ENCODE measurements around the gene IPP.

Gene IPP

GRCh38 chr1:45687754-45688740 is 62.4 kb downstream of the IPP start, which contains the start of gene TMEM69:
TMEM69 (plus strand) TSS chr1:45688181; CDS start chr1:45691069, 2,888 bp downstream.
- H3K4me1 ChIP-seq, result peaks cover 30 to 41% (median 38%) of the 10 kb centered on the region in 10 experiments
- no peak for TF ChIP-seq Cebpa-rat (IDR thresholded peaks at IDR 0.05)

DNA sequence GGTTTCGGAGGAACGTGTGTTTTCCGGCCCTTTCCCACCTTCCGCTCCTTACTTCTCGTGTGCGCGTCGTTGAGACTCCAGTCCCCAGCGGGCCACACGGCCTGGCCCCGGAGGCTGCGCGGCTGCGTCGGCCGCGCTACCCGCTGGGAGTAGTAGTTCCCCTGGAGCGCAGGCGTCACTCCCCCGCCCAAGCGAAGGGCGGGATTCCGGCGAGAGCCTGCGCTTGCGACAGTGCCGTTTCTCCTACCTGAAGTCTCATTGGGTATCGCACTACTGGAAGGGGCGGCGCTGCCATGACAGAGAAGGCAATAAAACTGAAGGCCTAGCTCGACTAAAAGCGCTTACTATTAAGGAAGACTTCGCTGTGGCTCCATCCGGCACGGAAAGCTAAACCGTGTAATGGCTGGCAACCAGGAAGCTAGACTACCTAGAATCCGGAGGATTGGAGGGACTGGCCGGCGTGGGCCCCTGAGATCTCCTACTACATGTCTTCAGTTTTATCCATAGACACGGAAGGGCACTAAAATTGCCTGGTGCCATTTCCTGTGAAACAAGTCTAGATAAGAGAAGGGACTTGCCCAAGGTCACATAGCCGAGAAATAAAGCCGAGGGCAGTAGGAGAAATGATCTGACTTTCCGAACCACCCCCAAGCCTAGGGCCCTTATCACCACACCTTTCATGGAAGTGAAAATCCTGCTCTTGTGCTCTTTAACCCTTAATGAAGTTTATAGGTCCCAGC is 63.3 kb downstream of the IPP start:
- peak overlapping the region; percentile 96 to 99 (median 98) for H3K27ac ChIP-seq
- peaks cover 13 to 37% (median 27%) of the 10 kb centered on the region in 11 experiments; a peak in 21 of 22 replicates for H3K36me3 ChIP-seq
- H3K27me3 ChIP-seq, result no peaks in the 10 kb centered on the region

More at GRCh38 chr1:45687754-45688740, 62.4 kb downstream of the IPP start, which contains the start of gene TMEM69:
- Histone ChIP-seq H3K4me2 (peak within 1 kb of the TSS; percentile 87 to 99 (median 94)), H3K27ac (peak within 1 kb of the TSS; percentile 96 to 99 (median 98)), H4K20me1 (peaks cover 10 to 42% (median 19%) of the 10 kb centered on the region in 11 experiments; a peak in 16 of 22 replicates), H3K4me3 (peak within 1 kb of the TSS; percentile 83 to 98 (median 95)), H3K9me3 (replicated peaks in 1 of 11) (no peaks in the 10 kb centered on the region), H3K27me3 (no peaks in the 10 kb centered on the region), H3K9ac (peak within 1 kb of the TSS; percentile 90 to 98 (median 95)), H3K36me3 (peaks cover 21 to 46% (median 35%) of the 10 kb centered on the region in 11 experiments)

DNA sequence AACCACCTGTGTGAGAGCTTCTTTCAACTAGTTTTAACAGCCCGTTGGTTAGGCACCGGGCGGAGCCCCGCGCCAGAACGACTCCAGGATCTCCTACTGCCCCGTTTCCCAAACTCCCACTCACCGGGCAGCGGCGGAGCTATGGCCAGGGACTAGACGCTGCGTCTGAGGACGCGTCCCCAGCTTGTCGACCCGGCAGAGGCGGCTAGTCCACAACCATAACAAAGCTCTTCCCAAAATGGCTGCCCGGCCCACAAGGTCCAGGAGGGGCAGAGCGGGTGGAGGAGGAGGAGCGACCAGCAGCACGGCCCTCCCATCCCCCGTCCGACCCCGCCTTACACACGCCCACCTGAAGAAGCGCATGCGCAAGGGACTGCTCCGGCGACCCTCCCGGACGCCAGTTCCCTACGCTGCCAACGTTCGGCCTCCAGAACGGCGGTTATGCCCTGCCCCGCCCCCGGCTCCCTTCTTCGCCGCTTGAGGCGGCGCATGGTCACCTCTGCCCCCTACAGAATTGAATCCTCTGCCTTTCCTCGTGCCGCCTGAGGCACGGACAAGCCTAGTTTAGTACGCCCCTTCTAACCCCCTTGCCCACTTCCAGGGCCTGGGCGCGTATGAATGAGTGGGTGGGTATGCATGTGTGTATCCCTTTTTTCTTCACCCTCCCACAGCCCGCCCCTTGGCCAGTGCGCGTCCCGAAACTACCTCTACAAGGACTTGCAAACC is 64.0 kb downstream of the IPP start, which contains the start of gene GPBP1L1:
TSS of gene GPBP1L1 (minus strand) at position 246 of the 726 bp plus-strand sequence. CDS start 27,446 bp downstream, outside the sequence.
- H3K4me2 ChIP-seq, result peak within 1 kb of the TSS; percentile 87 to 99 (median 94)
- H3K27ac ChIP-seq, result peak within 1 kb of the TSS; percentile 96 to 99 (median 98)
- no peaks in the 10 kb centered on the region for H3K27me3 ChIP-seq
- TF ChIP-seq Cebpa-rat (IDR thresholded peaks at IDR 0.05), result no peak
- H3K9ac ChIP-seq, result peak within 1 kb of the TSS; percentile 90 to 98 (median 95)
- peaks cover 30 to 55% (median 49%) of the 10 kb centered on the region in 10 experiments for H3K4me1 ChIP-seq
- H3K36me3 ChIP-seq, result peaks cover 7 to 35% (median 22%) of the 10 kb centered on the region in 11 experiments; a peak in 20 of 22 replicates
- H3K9me3 ChIP-seq (replicated peaks in 1 of 11), result no peaks in the 10 kb centered on the region
- peak within 1 kb of the TSS; percentile 83 to 98 (median 95) for H3K4me3 ChIP-seq
- peaks cover 10 to 44% (median 32%) of the 10 kb centered on the region in 11 experiments; a peak in 19 of 22 replicates for H4K20me1 ChIP-seq

More for the DNA sequence above, 63.3 kb downstream of the IPP start:
- Histone ChIP-seq H4K20me1 (peaks cover 8 to 44% (median 25%) of the 10 kb centered on the region in 11 experiments; a peak in 16 of 22 replicates), H3K4me1 (peaks cover 30 to 47% (median 44%) of the 10 kb centered on the region in 10 experiments), H3K9me3 (replicated peaks in 1 of 11) (no peaks in the 10 kb centered on the region), H3K9ac (peak overlapping the region; percentile 90 to 98 (median 95)), H3K4me2 (peak overlapping the region; percentile 87 to 99 (median 94)), H3K4me3 (peak overlapping the region; percentile 83 to 98 (median 95))
- peak in 5 of 11 experiments; percentile 14 to 50 (median 19); a peak in 4 of 22 replicates for TF ChIP-seq Cebpa-rat (IDR thresholded peaks at IDR 0.05)

- peak overlapping the region; percentile 90 to 98 (median 95) for H3K9ac ChIP-seq
- peaks cover 2 to 35% (median 17%) of the 10 kb centered on the region in 11 experiments; a peak in 19 of 22 replicates for H3K36me3 ChIP-seq
- peak overlapping the region; percentile 87 to 99 (median 98) for H3K27ac ChIP-seq
- no peaks in the 10 kb centered on the region for H3K9me3 ChIP-seq (replicated peaks in 1 of 11)
- no peak for TF ChIP-seq Cebpa-rat (IDR thresholded peaks at IDR 0.05)
- H4K20me1 ChIP-seq, result peaks cover 14 to 46% (median 37%) of the 10 kb centered on the region in 11 experiments; a peak in 19 of 22 replicates
- H3K4me2 ChIP-seq, result peak overlapping the region in 9 of 11 experiments; percentile 62 to 87 (median 79); a peak in 16 of 22 replicates
- peak overlapping the region; percentile 83 to 98 (median 95) for H3K4me3 ChIP-seq
- no peaks in the 10 kb centered on the region for H3K27me3 ChIP-seq
- H3K4me1 ChIP-seq, result peaks cover 30 to 60% (median 53%) of the 10 kb centered on the region in 10 experiments
Observed at GRCh38 chr1:45686015-45686287, 64.5 kb downstream of the IPP start.

DNA sequence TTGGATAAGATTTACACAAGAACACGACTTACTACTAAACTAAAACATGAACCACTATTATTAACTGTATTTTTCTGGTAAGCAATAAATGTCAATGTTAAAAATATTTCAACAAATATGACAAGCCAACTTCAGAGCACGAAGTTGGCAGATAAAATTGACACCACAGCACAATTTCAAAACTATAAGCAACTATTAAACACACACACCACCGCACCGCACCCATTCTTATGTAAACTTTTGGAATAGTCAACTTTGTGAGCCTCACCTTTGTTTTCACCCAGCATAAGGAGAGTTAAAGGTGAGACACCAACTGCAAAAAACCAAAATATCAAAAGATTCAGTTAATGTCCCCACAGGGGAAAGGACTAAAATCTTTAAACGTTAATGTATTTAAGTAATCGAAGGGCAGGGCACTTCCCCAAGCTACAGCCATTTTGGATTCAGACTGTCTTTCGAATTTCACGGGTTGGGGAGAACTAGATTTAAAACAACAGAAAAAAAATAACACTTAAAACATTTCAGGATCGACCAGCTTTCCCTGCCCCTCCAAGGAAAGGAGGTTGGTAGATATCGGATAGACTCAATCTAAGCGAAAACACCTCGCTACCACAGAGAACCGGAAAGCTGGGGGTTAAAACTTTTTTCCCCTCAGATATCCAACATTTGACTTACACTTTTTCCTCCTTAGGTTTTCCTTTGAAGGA is 65.0 kb downstream of the IPP start:
- Histone ChIP-seq H3K9ac (peak overlapping the region; percentile 90 to 98 (median 95)), H3K4me2 (peak overlapping the region; percentile 62 to 87 (median 80); a peak in 21 of 22 replicates), H3K27ac (peak overlapping the region; percentile 87 to 99 (median 98)), H4K20me1 (peaks cover 19 to 51% (median 42%) of the 10 kb centered on the region in 11 experiments; a peak in 21 of 22 replicates), H3K27me3 (no peaks in the 10 kb centered on the region), H3K36me3 (peaks cover 0 to 35% (median 13%) of the 10 kb centered on the region in 11 experiments; a peak in 17 of 22 replicates), H3K9me3 (replicated peaks in 1 of 11) (no peaks in the 10 kb centered on the region), H3K4me1 (peaks cover 30 to 64% (median 57%) of the 10 kb centered on the region in 10 experiments), H3K4me3 (peak overlapping the region; percentile 83 to 98 (median 95))
- no peak for TF ChIP-seq Cebpa-rat (IDR thresholded peaks at IDR 0.05)

DNA sequence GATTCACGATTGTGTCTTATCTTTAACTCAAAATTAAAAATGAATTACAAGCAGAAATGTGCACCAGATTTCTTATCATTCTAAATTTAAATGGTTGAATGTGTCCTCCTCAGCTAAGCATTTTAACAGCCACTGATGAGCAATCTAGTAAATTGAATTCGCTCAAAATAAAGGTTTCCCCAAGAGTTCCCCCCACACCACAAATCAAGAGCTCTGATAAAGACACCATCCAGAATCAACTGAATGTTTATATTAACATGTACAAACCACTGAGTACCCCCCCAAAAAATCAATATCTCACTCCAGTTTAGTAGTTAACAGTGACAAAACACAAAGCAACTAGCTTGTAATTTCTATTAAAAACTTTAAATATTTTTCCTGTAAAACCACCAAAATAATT is 66.1 kb downstream of the IPP start:
- Histone ChIP-seq H3K27ac (peak overlapping the region in 3 of 11 experiments; percentile 98 to 99 (median 98); a peak in 6 of 22 replicates), H3K9ac (peak overlapping the region; percentile 57 to 98 (median 95); a peak in 18 of 22 replicates), H3K4me3 (peak overlapping the region; percentile 83 to 98 (median 95); a peak in 17 of 20 replicates), H3K36me3 (peaks cover 0 to 30% (median 8%) of the 10 kb centered on the region in 11 experiments; a peak in 14 of 22 replicates), H3K27me3 (no peaks in the 10 kb centered on the region), H3K4me2 (peak overlapping the region; percentile 62 to 87 (median 80)), H4K20me1 (peaks cover 29 to 62% (median 52%) of the 10 kb centered on the region in 11 experiments; a peak in 21 of 22 replicates), H3K4me1 (peaks cover 28 to 65% (median 58%) of the 10 kb centered on the region in 10 experiments), H3K9me3 (replicated peaks in 1 of 11) (no peaks in the 10 kb centered on the region)
- no peak for TF ChIP-seq Cebpa-rat (IDR thresholded peaks at IDR 0.05)

GRCh38 chr1:45682942-45683341 is 67.5 kb downstream of the IPP start:
- Histone ChIP-seq H4K20me1 (peaks cover 43 to 76% (median 67%) of the 10 kb centered on the region in 11 experiments; a peak in 21 of 22 replicates), H3K4me2 (peak overlapping the region in 10 of 11 experiments; percentile 13 to 87 (median 80); a peak in 15 of 22 replicates), H3K4me1 (peaks cover 26 to 67% (median 59%) of the 10 kb centered on the region in 10 experiments)

More at GRCh38 chr1:45682942-45683341, 67.5 kb downstream of the IPP start:
- no peak for TF ChIP-seq Cebpa-rat (IDR thresholded peaks at IDR 0.05)
- Histone ChIP-seq H3K27me3 (no peaks in the 10 kb centered on the region), H3K36me3 (peaks cover 0 to 43% (median 15%) of the 10 kb centered on the region in 11 experiments; a peak in 15 of 22 replicates), H3K4me3 (no peak overlapping the region), H3K9me3 (replicated peaks in 1 of 11) (no peaks in the 10 kb centered on the region), H3K27ac (no peak overlapping the region), H3K9ac (peak overlapping the region in 2 of 11 experiments; percentile 1 to 34; a peak in 2 of 22 replicates)
